GM19193 (cell line): Measurements from ENCODE around the gene REC114.

Source experiments
- POLR2A ChIP-seq: IDR thresholded peaks from 4 replicates; pipeline ENCODE4 v1.6.1; 2011; ENCODE audit not compliant: insufficient read depth, insufficient read length; ENCODE audit errors: extremely low read depth

REC114 gene

DNA sequence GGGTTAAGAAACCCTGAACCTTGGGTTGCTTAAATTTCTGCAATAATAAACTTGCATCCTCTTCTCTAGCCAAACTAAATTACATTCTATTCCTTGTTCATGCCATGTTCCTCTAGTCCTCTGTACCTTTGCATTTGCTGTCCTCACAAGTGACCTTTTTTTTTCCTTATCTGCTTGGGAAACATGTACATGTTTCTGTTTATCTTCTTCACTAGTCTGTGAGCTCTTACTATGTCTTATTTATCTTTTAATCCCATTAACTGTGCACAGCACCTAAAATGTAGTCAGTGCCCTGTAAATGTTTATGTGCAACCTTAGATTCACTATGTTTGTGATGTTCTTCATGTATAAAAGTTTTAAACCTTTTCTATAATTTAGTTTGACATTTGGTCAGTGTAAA, 61.9 kb downstream of the REC114 start:
- no peak for TF ChIP-seq POLR2A

DNA sequence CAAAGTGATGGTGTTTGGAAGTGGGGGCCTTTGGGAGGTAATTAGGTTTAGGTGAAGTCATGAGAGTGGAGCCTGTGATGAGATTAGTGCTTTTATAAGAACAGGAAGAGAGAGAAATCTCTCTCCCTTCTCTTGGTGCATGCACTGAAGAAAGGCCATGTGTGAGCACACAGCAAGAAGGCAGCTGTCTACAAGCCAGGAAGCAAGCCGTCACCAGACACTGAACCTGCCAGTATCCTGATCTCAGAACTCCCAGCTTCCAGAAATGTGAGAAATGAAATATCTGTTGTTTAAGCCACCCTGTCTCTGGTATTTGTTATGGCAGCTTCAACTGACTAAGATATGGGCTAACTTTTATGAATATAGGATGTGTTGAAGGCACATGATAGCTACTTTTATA, 72.6 kb downstream of the REC114 start:
- TF ChIP-seq POLR2A, result no peak

- TF ChIP-seq POLR2A, result no peak
Observed at GRCh38 chr15:73517566-73517965, 74.6 kb downstream of the REC114 start.

DNA sequence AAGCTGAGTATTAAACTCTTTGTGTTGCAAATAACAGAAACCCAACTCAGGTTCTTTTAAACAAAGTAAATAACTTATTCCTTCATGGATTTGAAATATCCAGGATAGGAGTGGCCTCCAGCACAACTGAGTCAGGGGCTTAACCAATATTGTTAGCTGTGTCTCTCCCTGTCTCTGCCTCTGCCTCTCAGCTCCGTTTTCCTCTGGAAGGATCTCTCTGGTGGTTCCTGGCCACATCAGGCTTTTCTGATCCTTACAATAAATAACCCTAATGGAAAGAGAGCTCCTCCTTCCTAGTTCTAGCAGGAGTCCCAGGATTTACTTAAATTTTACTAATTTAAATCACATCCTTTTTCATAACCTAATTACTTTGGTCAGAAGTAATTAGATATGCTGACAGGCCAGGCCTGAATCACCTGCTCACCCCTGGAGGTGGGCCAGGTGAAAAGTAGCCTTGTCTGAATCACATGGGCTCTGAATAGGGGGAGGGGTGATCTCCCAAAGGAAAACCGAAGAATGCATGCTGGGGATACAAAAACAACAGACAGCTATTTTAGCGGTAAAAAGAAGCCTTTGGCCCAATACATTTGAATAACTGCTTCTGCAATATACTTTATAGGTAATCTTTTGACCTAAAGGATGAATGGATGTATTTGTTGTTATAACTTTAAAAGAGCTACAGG, 75.4 kb downstream of the REC114 start:
- no peak for TF ChIP-seq POLR2A

DNA sequence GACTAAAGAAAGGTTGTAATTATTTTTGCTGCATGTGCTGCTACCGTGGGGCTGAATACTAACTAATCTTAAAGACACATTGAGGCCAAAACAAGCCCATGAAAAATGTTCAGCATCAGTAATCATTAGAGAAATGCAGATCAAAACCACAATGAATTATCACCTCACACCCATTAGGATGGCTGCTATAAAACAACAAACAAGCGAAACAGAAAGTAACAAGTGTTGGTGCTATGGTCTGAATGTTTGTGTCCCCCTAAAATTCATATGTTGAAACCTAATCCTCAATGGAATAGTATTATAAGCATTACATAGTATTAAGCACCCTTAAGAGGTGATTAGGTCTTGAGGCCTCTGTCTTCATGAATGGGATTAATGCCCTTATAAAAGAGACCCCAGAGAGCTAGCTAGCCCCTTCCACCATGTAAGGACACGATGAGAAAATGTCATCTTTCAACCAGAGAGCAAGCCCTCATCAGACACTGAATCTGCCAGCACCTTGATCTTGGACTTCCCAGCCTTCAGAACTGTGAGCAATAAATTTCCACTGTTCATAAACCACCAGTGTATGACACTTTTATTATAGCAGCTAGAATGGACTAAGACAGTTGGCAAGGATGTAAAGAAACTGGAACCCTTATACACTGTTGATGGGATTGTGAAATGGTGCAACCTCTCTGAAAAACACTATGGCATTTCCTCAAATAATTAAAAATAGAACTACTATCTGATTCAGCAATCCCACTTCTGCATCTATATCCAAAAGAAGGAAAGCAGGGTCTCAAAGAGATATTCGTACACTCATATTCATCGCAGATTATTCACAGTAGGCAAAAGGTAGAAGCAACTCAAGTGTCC, 76.1 kb downstream of the REC114 start:
- no peak for TF ChIP-seq POLR2A

GRCh38 chr15:73522011-73522410, 79.0 kb downstream of the REC114 start:
- TF ChIP-seq POLR2A, result no peak

GRCh38 chr15:73524919-73525318, 82.0 kb downstream of the REC114 start:
- no peak for TF ChIP-seq POLR2A

DNA sequence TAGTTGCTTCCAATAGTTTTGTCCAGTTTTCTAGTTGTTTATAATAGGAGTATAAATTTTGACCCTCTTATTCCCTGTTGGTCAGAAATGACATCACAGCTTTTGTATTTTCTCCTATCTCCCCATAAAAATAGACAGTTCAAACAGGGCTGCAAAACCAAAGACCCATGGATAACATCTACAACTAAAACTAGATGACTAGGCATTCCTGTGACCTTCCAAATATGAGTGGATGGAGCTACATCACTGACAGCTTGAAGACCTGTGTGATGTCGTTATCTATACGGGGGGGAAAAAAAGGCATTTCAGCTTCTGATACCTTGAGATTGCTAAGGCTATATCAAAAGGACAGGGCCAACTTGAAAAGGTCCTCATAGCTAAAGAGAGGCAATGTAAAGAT, 84.6 kb downstream of the REC114 start:
- no peak for TF ChIP-seq POLR2A

- no peak for TF ChIP-seq POLR2A
Observed at GRCh38 chr15:73530649-73531048, 87.7 kb downstream of the REC114 start.

- no peak for TF ChIP-seq POLR2A
Observed at GRCh38 chr15:73538123-73538522, 95.2 kb downstream of the REC114 start.

- TF ChIP-seq POLR2A, result no peak
Observed at GRCh38 chr15:73538563-73539211, 95.7 kb downstream of the REC114 start.

GRCh38 chr15:73539212-73540128, 96.5 kb downstream of the REC114 start:
- no peak for TF ChIP-seq POLR2A

GRCh38 chr15:73540161-73540560, 97.2 kb downstream of the REC114 start:
- no peak for TF ChIP-seq POLR2A

DNA sequence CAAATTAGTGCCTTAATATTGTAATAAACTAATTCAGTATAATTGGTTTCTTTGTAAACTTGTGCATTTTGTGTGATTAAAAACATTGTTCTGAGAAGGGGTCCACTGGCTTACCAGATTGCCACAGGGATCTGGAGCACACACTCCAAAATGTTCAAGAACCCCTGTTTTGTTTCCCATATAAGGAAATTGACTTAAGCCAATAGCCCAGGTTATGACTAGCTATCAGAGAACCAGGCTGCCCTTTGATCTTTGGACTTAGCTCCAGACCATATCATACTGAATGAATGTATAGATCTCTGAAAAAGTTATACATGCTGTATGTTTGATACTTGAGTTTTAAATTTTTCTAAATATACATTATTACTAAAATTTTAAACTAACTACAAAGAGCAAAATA, 98.5 kb downstream of the REC114 start:
- no peak for TF ChIP-seq POLR2A

DNA sequence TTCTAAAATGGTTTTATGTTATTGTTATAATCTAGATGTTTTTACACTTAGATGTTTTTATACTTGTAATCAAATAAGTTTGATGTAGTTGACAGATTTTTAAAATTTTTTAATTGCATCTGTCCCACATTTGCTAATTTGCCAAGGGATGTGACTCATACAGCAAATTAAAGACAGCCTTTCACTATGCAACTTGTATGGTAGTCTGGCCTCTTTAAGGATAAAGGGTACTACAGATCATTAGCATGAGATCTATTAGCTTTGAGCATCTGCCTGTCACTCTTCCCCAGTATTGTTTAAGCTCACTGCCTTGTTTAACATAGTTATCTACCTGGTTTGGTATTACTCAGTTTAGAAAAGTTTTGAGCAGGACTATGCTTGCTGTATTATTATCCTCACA, 107.2 kb downstream of the REC114 start:
- TF ChIP-seq POLR2A, result no peak
